Measurements from ENCODE around the gene CES2. TPM values are rescaled to one million over a fixed set of nuclear protein-coding genes. Genes with fewer than 3 reads are reported as not detected.
A peak's percentile ranks its signal among the peaks of the same experiment; 100 is the strongest.

CES2 gene
- total RNA-seq, 1 donor from 2014 or later = 78.2 TPM

DNA sequence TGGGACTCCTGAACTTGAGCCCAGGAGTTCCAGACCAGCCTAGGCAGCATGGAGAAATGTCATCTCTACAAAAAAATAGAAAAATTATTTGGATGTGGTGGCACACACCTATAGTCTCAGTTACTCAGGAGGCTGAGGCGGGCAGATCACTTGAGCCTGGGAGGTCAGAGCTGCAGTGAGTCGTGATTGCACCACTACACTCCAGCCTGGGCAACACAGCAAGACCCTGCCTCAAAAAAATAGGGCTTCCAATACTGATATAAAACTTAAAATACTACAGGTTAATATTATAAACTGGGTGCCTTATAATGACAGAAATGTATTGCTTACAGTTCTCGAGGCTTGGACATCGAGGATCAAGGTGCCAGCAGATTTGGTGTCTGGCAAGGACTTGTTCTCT is 10.6 kb downstream of the CES2 start:
- TF ChIP-seq, protein P1, sequence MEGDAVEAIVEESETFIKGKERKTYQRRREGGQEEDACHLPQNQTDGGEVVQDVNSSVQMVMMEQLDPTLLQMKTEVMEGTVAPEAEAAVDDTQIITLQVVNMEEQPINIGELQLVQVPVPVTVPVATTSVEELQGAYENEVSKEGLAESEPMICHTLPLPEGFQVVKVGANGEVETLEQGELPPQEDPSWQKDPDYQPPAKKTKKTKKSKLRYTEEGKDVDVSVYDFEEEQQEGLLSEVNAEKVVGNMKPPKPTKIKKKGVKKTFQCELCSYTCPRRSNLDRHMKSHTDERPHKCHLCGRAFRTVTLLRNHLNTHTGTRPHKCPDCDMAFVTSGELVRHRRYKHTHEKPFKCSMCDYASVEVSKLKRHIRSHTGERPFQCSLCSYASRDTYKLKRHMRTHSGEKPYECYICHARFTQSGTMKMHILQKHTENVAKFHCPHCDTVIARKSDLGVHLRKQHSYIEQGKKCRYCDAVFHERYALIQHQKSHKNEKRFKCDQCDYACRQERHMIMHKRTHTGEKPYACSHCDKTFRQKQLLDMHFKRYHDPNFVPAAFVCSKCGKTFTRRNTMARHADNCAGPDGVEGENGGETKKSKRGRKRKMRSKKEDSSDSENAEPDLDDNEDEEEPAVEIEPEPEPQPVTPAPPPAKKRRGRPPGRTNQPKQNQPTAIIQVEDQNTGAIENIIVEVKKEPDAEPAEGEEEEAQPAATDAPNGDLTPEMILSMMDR (IDR thresholded peaks at IDR 0.05; ENCODE audit: insufficient read depth, low read length, severe bottlenecking) = no peak
- no peak for FAIRE-seq

GRCh38 chr16:66946541-66946940 is 11.2 kb downstream of the CES2 start:
- peaks cover 10% of the 10 kb centered on the region for H3K36me3 ChIP-seq (ENCODE audit: control insufficient read depth, insufficient read depth, low read length)
- H3K27me3 ChIP-seq (ENCODE audit: control insufficient read depth, insufficient read depth, low read length) = no peaks in the 10 kb centered on the region
- FAIRE-seq = no peak
- no peak overlapping the region for H3K4me3 ChIP-seq (ENCODE audit: low read depth, low read length)
- TF ChIP-seq, protein P1 (IDR thresholded peaks at IDR 0.05; ENCODE audit: insufficient read depth, low read length, severe bottlenecking) = no peak
- no peak for DNase-seq (ENCODE audit: low read depth)

More for the DNA sequence above, 10.6 kb downstream of the CES2 start:
- H3K36me3 ChIP-seq (ENCODE audit: control insufficient read depth, insufficient read depth, low read length) = peaks cover 15% of the 10 kb centered on the region
- no peak overlapping the region for H3K4me3 ChIP-seq (ENCODE audit: low read depth, low read length)
- no peak for DNase-seq (ENCODE audit: low read depth)
- H3K27me3 ChIP-seq (ENCODE audit: control insufficient read depth, insufficient read depth, low read length) = no peaks in the 10 kb centered on the region

GRCh38 chr16:66946974-66947301 is 11.6 kb downstream of the CES2 start:
- DNase-seq (ENCODE audit: low read depth) = no peak
- FAIRE-seq = no peak
- H3K27me3 ChIP-seq (ENCODE audit: control insufficient read depth, insufficient read depth, low read length) = no peaks in the 10 kb centered on the region
- H3K36me3 ChIP-seq (ENCODE audit: control insufficient read depth, insufficient read depth, low read length) = peaks cover 6% of the 10 kb centered on the region
- TF ChIP-seq, protein P1 (IDR thresholded peaks at IDR 0.05; ENCODE audit: insufficient read depth, low read length, severe bottlenecking) = no peak
- no peak overlapping the region for H3K4me3 ChIP-seq (ENCODE audit: low read depth, low read length)

GRCh38 chr16:66947302-66948065 is 12.2 kb downstream of the CES2 start:
- TF ChIP-seq, protein P1 (IDR thresholded peaks at IDR 0.05; ENCODE audit: insufficient read depth, low read length, severe bottlenecking) = peak; percentile 79
- DNase-seq (ENCODE audit: low read depth) (peak; percentile 88), FAIRE-seq (peak; percentile 95)

GRCh38 chr16:66948134-66948836 is 13.0 kb downstream of the CES2 start:
- peak overlapping the region; percentile 51 for H3K4me3 ChIP-seq (ENCODE audit: low read depth, low read length)
- TF ChIP-seq, protein P1 (IDR thresholded peaks at IDR 0.05; ENCODE audit: insufficient read depth, low read length, severe bottlenecking) = no peak
- no peaks in the 10 kb centered on the region for H3K27me3 ChIP-seq (ENCODE audit: control insufficient read depth, insufficient read depth, low read length)
- no peaks in the 10 kb centered on the region for H3K36me3 ChIP-seq (ENCODE audit: control insufficient read depth, insufficient read depth, low read length)
- peak; percentile 69 for DNase-seq (ENCODE audit: low read depth)
- no peak for FAIRE-seq

More at GRCh38 chr16:66947302-66948065, 12.2 kb downstream of the CES2 start:
- Histone ChIP-seq H3K36me3 (ENCODE audit: control insufficient read depth, insufficient read depth, low read length) (peaks cover 2% of the 10 kb centered on the region), H3K27me3 (ENCODE audit: control insufficient read depth, insufficient read depth, low read length) (no peaks in the 10 kb centered on the region), H3K4me3 (ENCODE audit: low read depth, low read length) (peak overlapping the region; percentile 51)

Measured in bronchial epithelial cell (primary cell).